HepG2 (cell line): ENCODE results near the gene MYADML2. TPM values are rescaled to one million over a fixed set of nuclear protein-coding genes. Genes with fewer than 3 reads are reported as not detected.

Experiments
- AKNA ChIP-seq: sonication (generic); formaldehyde crosslinking; IDR thresholded peaks from 2 replicates; pipeline ENCODE4 v1.4.0; 2020; ENCODE audit warnings: missing genetic modification reagents, borderline replicate concordance
- CHCHD3 ChIP-seq: sonication (generic); formaldehyde crosslinking; IDR thresholded peaks from 2 replicates; pipeline ENCODE4 v1.8.0; 2022; ENCODE audit warnings: mild to moderate bottlenecking, missing genetic modification reagents, moderate library complexity
- HIVEP1 ChIP-seq: sonication (generic); formaldehyde crosslinking; IDR thresholded peaks from 2 replicates; pipeline ENCODE4 v1.4.0; 2020; ENCODE audit warnings: mild to moderate bottlenecking, missing genetic modification reagents
- NFRKB ChIP-seq: fragments of 450-650 bp; IDR thresholded peaks from 2 replicates; pipeline ENCODE4 v1.6.1; 2017
- REPIN1 ChIP-seq: sonication (generic); formaldehyde crosslinking; IDR thresholded peaks from 2 replicates; pipeline ENCODE4 v1.8.0; 2022; ENCODE audit warnings: missing genetic modification reagents, low read depth, mild to moderate bottlenecking, borderline replicate concordance
- SIN3B ChIP-seq: fragments of 150-350 bp; IDR thresholded peaks from 2 replicates; pipeline ENCODE4 v1.6.1; 2014; ENCODE audit warnings: low read length
- YY1 ChIP-seq: IDR thresholded peaks from 2 replicates; pipeline ENCODE4 v1.6.1; 2011; ENCODE audit warnings: low read length, low read depth, moderate library complexity, mild to moderate bottlenecking; ENCODE audit not compliant: insufficient read depth, insufficient replicate concordance
- ZBTB4 ChIP-seq: sonication (generic); formaldehyde crosslinking; IDR thresholded peaks from 2 replicates; pipeline ENCODE4 v1.4.0; 2020; ENCODE audit warnings: missing genetic modification reagents, mild to moderate bottlenecking, borderline replicate concordance
- ZBTB43 ChIP-seq: sonication (generic); formaldehyde crosslinking; conservative IDR thresholded peaks from 2 replicates; pipeline ENCODE4 v1.4.0; 2020; ENCODE audit warnings: missing genetic modification reagents
- ZNF143 ChIP-seq: sonication (generic); formaldehyde crosslinking; IDR thresholded peaks from 2 replicates; pipeline ENCODE4 v1.4.0; 2020; ENCODE audit warnings: missing genetic modification reagents
- ZNF280D ChIP-seq: sonication (generic); formaldehyde crosslinking; IDR thresholded peaks from 2 replicates; pipeline ENCODE4 v1.5.1; 2020; ENCODE audit warnings: mild to moderate bottlenecking, missing genetic modification reagents
- ZNF281 ChIP-seq: sonication (generic); formaldehyde crosslinking; IDR thresholded peaks from 2 replicates; pipeline ENCODE4 v1.4.0; 2020; ENCODE audit warnings: missing genetic modification reagents, borderline replicate concordance
- polyA plus RNA-seq, 8 experiments: library from polyadenylated mRNA; depleted of rRNA in 3 of 8; stranded (reverse) in 7 of 8; unstranded in 1 of 8; fragments of >200 nt; fragmentation: Illumina TruSeq in 4 of 8; extraction: Trizol in 4 of 8; gene quantifications; 2 replicates each; pipeline versions ENCODE4 v1.2.1 to v1.2.3, GENCODE V29; 2011 to 2016; ENCODE audit warnings: low read depth in 4 of 8, missing spikeins in 1 of 8, mixed read lengths in 1 of 8; ENCODE audit not compliant: insufficient read depth in 1 of 8
- total RNA-seq, 5 experiments: library from RNA; depleted of rRNA; stranded (reverse); fragments of >200 nt; fragmentation: Illumina TruSeq; extraction: Trizol; gene quantifications; 2 replicates each; pipeline ENCODE4 v1.2.3, GENCODE V29; 2016; ENCODE audit warnings: low read depth in 1 of 5

Gene MYADML2
- total and polyA plus RNA-seq, 2 of the 13 experiments (the other 11 are each of a cell fraction or from before 2014, with no cell fraction given) = not detected

- TF ChIP-seq ZBTB43 (CRISPR knock-in tag) = peak; percentile 5; the same call in 1 of the 2 replicates
- no peak for TF ChIP-seq ZBTB4 (CRISPR knock-in tag)
- TF ChIP-seq YY1 = peak; percentile 47
- no peak for TF ChIP-seq AKNA
- TF ChIP-seq ZNF280D = 0 out of 2 replicates have a peak, but pooled peaks have one; percentile 49
- TF ChIP-seq HIVEP1 (CRISPR knock-in tag) = no peak
- no peak for TF ChIP-seq REPIN1
- TF ChIP-seq NFRKB = no peak
- no peak for TF ChIP-seq SIN3B
- no peak for TF ChIP-seq ZNF281 (CRISPR knock-in tag)
- TF ChIP-seq CHCHD3 (CRISPR knock-in tag) = peak; percentile 81; the same call in 1 of the 2 replicates
- TF ChIP-seq ZNF143 (CRISPR knock-in tag) = no peak
Observed at GRCh38 chr17:81902023-81902652, 44.9 kb downstream of the MYADML2 start, which contains the start of gene NPB (continued).
